ENCODE data around the gene IGSF5.

- no peak for TF ChIP-seq CTCF (IDR thresholded peaks at IDR 0.05; ENCODE audit: low read depth, low read length)
- TF ChIP-seq POLR2A (IDR thresholded peaks at IDR 0.05; ENCODE audit: extremely low read depth, insufficient read length) = no peak
- no peak for TF ChIP-seq MAX (IDR thresholded peaks at IDR 0.05; ENCODE audit: low read depth, low read length)
Measured at GRCh38 chr21:39705849-39706248, 39.1 kb upstream of the IGSF5 start.
